Vagina (tissue), 2 donors: ENCODE results near the gene BRINP1. TPM values are rescaled to one million over a fixed set of nuclear protein-coding genes. Genes with fewer than 3 reads are reported as not detected.

Experiments
- DNase-seq, 2 donors: peaks; one replicate each; pipeline ENCODE4 v3.0.0-alpha.2; 2017; ENCODE audit errors: extremely low spot score in 2 of 2
- H3K27ac ChIP-seq: fragments of 200-600 bp; sonication (generic); one replicate; pipeline ENCODE4 v1.5.1; 2019
- H3K27me3 ChIP-seq: fragments of 200-600 bp; sonication (generic); one replicate; pipeline ENCODE4 v1.5.1; 2019
- H3K36me3 ChIP-seq, 2 donors: fragments of 200-600 bp; sonication (generic); one replicate each; pipeline ENCODE4 v1.5.1; 2017 to 2019
- H3K4me1 ChIP-seq: fragments of 200-600 bp; sonication (generic); one replicate; pipeline ENCODE4 v1.5.1; 2019
- H3K4me3 ChIP-seq, 2 donors: fragments of 200-600 bp; sonication (generic); 1 replicate in 1 of 2; 2 replicates in 1 of 2; pipeline ENCODE4 v1.5.1; 2016 to 2019
- H3K9me3 ChIP-seq: fragments of 200-600 bp; sonication (generic); one replicate; pipeline ENCODE4 v1.5.1; 2019
- CTCF ChIP-seq, 3 experiments: fragments of 450-650 bp in 2 of 3; fragments of 200-600 bp in 1 of 3; sonication (generic) in 1 of 3; IDR thresholded peaks; one replicate each; pipeline ENCODE4 v1.5.1; 2017 to 2019; ENCODE audit warnings: antibody characterized with exemption in 3 of 3, mild to moderate bottlenecking in 2 of 3, moderate library complexity in 2 of 3
- POLR2A ChIP-seq, 2 donors: fragments of 450-650 bp; IDR thresholded peaks; one replicate each; pipeline ENCODE4 v1.6.1; 2017; ENCODE audit warnings: antibody characterized with exemption in 2 of 2, mild to moderate bottlenecking in 2 of 2, moderate library complexity in 2 of 2
- POLR2AphosphoS5 ChIP-seq, 2 donors: sonication (generic); formaldehyde crosslinking; IDR thresholded peaks; one replicate each; pipeline ENCODE4 v1.9.0; 2017; ENCODE audit warnings: antibody characterized with exemption in 2 of 2, mild to moderate bottlenecking in 2 of 2, low read depth in 1 of 2; ENCODE audit not compliant: insufficient read depth in 1 of 2
- intact Hi-C: fragments of 100-400 bp; cut with DNase I; formaldehyde crosslinking; loops from one replicate; pipeline ENCODE4 v1.15.1; 2023
- total RNA-seq: library from RNA; depleted of rRNA; stranded (reverse); fragments of >200 nt; gene quantifications from one replicate; pipeline ENCODE4 v1.2.3, GENCODE V29; 2016

BRINP1 gene
- total RNA-seq, 1 donor from 2014 or later = 0.49 TPM

GRCh38 chr9:119366909-119367682, 2.1 kb downstream of the BRINP1 start:
- no peaks in the 10 kb centered on the region for H3K36me3 ChIP-seq
- peaks cover 6% of the 10 kb centered on the region for H3K27me3 ChIP-seq
- DNase-seq = no peak
- H3K27ac ChIP-seq = no peak overlapping the region
- TF ChIP-seq CTCF (IDR thresholded peaks at IDR 0.05) = no peak
- no peak for TF ChIP-seq POLR2A (IDR thresholded peaks at IDR 0.05)
- TF ChIP-seq POLR2AphosphoS5 (IDR thresholded peaks at IDR 0.05; ENCODE audit: insufficient read depth in 1 of 2, low read depth in 1 of 2) = no peak
- H3K4me1 ChIP-seq = peaks cover 12% of the 10 kb centered on the region
- H3K9me3 ChIP-seq = no peaks in the 10 kb centered on the region
- no peak overlapping the region for H3K4me3 ChIP-seq
- intact Hi-C loops = no loop called here

DNA sequence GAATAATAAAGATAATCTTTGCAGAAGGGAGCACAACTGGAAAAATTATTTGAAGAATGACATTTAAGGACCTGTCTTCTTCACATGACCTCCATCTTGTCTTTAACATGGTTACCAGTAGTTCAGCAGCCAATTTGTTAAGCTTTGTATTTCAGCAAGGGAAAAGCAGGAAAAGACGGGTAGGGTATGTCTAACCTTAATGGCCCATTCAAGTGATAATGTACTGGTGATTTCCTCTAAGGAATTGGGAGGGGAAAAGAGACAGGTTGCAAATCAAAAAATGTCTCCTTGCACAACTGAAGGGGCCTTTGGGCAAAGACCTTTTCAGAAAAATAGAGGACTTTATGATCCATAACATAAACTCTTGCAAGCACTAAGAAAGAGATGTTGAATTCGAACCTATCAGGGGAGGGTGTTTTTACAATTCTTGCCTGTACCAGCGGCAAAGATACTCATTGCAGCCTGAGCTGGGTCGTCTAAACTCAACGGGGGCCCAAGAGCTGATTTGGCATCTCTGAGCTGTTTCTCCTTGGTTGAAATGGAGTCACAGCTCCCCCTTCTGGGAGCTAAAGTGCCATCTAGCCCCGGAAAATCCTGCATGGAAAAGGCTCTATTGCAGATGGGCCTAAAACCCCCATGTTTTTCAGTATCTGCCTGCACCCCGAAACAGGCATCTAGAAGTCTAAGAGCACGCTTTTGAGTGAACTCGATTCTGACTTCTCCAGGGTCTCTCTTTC, 3.8 kb downstream of the BRINP1 start:
- no peak for DNase-seq
- Histone ChIP-seq H3K27ac (no peak overlapping the region), H3K9me3 (no peaks in the 10 kb centered on the region), H3K27me3 (peaks cover 6% of the 10 kb centered on the region), H3K4me3 (no peak overlapping the region), H3K4me1 (peaks cover 12% of the 10 kb centered on the region), H3K36me3 (no peaks in the 10 kb centered on the region)
- intact Hi-C loops = no loop called here
- TF ChIP-seq POLR2AphosphoS5 (IDR thresholded peaks at IDR 0.05; ENCODE audit: insufficient read depth in 1 of 2, low read depth in 1 of 2) (no peak), POLR2A (IDR thresholded peaks at IDR 0.05) (no peak), CTCF (IDR thresholded peaks at IDR 0.05) (no peak)

GRCh38 chr9:119360237-119360636, 9.0 kb downstream of the BRINP1 start:
- intact Hi-C loops = no loop called here
- H3K9me3 ChIP-seq = no peaks in the 10 kb centered on the region
- H3K27me3 ChIP-seq = no peaks in the 10 kb centered on the region
- no peaks in the 10 kb centered on the region for H3K36me3 ChIP-seq
- no peak for DNase-seq
- H3K4me3 ChIP-seq = no peak overlapping the region
- TF ChIP-seq CTCF (IDR thresholded peaks at IDR 0.05) (no peak), POLR2A (IDR thresholded peaks at IDR 0.05) (no peak), POLR2AphosphoS5 (IDR thresholded peaks at IDR 0.05; ENCODE audit: insufficient read depth in 1 of 2, low read depth in 1 of 2) (no peak)
- H3K4me1 ChIP-seq = no peaks in the 10 kb centered on the region
- H3K27ac ChIP-seq = no peak overlapping the region

DNA sequence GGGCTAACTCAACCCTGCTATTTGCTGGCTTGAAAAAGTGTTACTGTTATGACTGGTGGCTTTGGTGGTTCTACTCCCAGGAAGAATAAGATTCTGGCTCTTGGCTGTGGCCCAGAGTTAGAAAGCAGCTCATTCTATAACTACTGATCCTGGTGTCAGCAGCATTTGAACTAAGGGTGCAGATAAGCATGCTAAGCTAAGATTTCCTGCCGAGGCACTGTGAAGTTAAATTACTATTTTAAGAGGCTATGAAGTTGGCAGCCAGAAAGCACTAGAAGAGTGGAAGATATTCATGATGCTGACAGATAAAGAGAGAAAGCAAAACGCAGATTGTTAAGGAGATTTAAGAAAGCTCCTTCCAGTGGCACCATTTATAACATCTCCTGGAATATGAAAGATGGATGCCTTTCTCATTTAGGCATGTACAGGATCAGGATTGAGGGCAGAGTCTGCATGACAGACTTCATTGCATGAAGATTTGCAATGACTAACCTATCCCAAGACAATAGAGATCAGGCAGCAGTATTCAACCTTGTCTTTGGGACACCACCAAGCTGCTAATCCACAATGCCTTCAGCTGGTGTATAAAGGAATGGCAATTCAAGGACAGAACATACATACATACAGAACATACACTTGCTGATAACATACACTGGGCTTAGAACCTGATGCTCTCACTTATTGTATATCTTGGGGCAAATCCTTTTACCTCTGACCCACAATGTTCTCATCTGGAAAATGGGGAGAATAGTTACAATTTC, 11.7 kb downstream of the BRINP1 start:
- intact Hi-C loops = no loop called here

More for the DNA sequence above, 11.7 kb downstream of the BRINP1 start:
- Histone ChIP-seq H3K27ac (no peak overlapping the region), H3K36me3 (no peaks in the 10 kb centered on the region), H3K4me3 (no peak overlapping the region), H3K27me3 (no peaks in the 10 kb centered on the region), H3K4me1 (no peaks in the 10 kb centered on the region), H3K9me3 (no peaks in the 10 kb centered on the region)
- TF ChIP-seq POLR2AphosphoS5 (IDR thresholded peaks at IDR 0.05; ENCODE audit: insufficient read depth in 1 of 2, low read depth in 1 of 2) = no peak
- TF ChIP-seq POLR2A (IDR thresholded peaks at IDR 0.05) = no peak
- TF ChIP-seq CTCF (IDR thresholded peaks at IDR 0.05) = no peak
- no peak for DNase-seq
